Nephron progenitor cell (in vitro differentiated cells): ENCODE data around the gene ZBED1.
"Not testable (repeated sequence)": the region's sequence is repeated elsewhere in the genome, so short reads cannot be mapped to it uniquely, and the experiment has no call there.

Experiments
- DNase-seq: peaks from one replicate; pipeline ENCODE4 v3.0.0; 2021
- H3K27ac Mint-ChIP-seq: 2 replicates; pipeline ENCODE4 v1.8.0; 2021; ENCODE audit warnings: mild to moderate bottlenecking, moderate library complexity, mixed read lengths
- H3K27me3 Mint-ChIP-seq: 2 replicates; pipeline ENCODE4 v1.8.0; 2021; ENCODE audit warnings: mild to moderate bottlenecking, low read depth, mixed read lengths; ENCODE audit not compliant: poor library complexity
- H3K36me3 Mint-ChIP-seq: 2 replicates; pipeline ENCODE4 v1.8.0; 2021; ENCODE audit warnings: low read depth, mixed read lengths
- H3K4me1 Mint-ChIP-seq: 2 replicates; pipeline ENCODE4 v1.8.0; 2021; ENCODE audit warnings: mixed read lengths
- H3K4me3 Mint-ChIP-seq: 2 replicates; pipeline ENCODE4 v1.8.0; 2021; ENCODE audit warnings: mild to moderate bottlenecking, moderate library complexity, mixed read lengths
- H3K9me3 Mint-ChIP-seq: 2 replicates; pipeline ENCODE4 v1.8.0; 2021; ENCODE audit warnings: mild to moderate bottlenecking, moderate library complexity, mixed read lengths
- CTCF ChIP-seq: fragments of 200-600 bp; sonication (generic); IDR thresholded peaks from 2 replicates; pipeline ENCODE4 v1.5.0; 2021; ENCODE audit warnings: antibody characterized with exemption

The ZBED1 gene

GRCh38 chrX:2457289-2458133 is 43.3 kb downstream of the ZBED1 start:
- no peak for TF ChIP-seq CTCF
- Mint-ChIP-seq H3K27ac (no peak overlapping the region), H3K36me3 (peaks cover 23% of the 10 kb centered on the region), H3K4me1 (peaks cover 11% of the 10 kb centered on the region), H3K9me3 (peaks cover 16% of the 10 kb centered on the region), H3K27me3 (no peaks in the 10 kb centered on the region), H3K4me3 (no peak overlapping the region)
- no peak for DNase-seq

- not testable (repeated sequence) for H3K4me1 Mint-ChIP-seq, H3K4me3 Mint-ChIP-seq, H3K27me3 Mint-ChIP-seq, H3K27ac Mint-ChIP-seq, DNase-seq
- Mint-ChIP-seq H3K36me3 (peaks cover 33% of the 10 kb centered on the region), H3K9me3 (peaks cover 20% of the 10 kb centered on the region)
Measured at GRCh38 chrX:2456091-2456490, 44.7 kb downstream of the ZBED1 start.

GRCh38 chrX:2454620-2455019 is 46.2 kb downstream of the ZBED1 start:
- DNase-seq = not testable (repeated sequence)
- peaks cover 15% of the 10 kb centered on the region for H3K4me1 Mint-ChIP-seq
- H3K36me3 Mint-ChIP-seq = peaks cover 37% of the 10 kb centered on the region

GRCh38 chrX:2452799-2453198 is 48.0 kb downstream of the ZBED1 start:
- DNase-seq = no peak
- Mint-ChIP-seq H3K36me3 (peaks cover 46% of the 10 kb centered on the region), H3K4me1 (peaks cover 16% of the 10 kb centered on the region), H3K27me3 (no peaks in the 10 kb centered on the region), H3K27ac (no peak overlapping the region), H3K4me3 (no peak overlapping the region), H3K9me3 (peaks cover 18% of the 10 kb centered on the region)
- TF ChIP-seq CTCF = no peak

More at GRCh38 chrX:2454620-2455019, 46.2 kb downstream of the ZBED1 start:
- H3K4me3 Mint-ChIP-seq, H3K27me3 Mint-ChIP-seq, H3K27ac Mint-ChIP-seq: not testable (repeated sequence)
- H3K9me3 Mint-ChIP-seq = peaks cover 20% of the 10 kb centered on the region

GRCh38 chrX:2452317-2452784 is 48.4 kb downstream of the ZBED1 start:
- no peak for TF ChIP-seq CTCF
- Mint-ChIP-seq H3K27me3 (no peaks in the 10 kb centered on the region), H3K36me3 (peaks cover 47% of the 10 kb centered on the region), H3K4me1 (peaks cover 16% of the 10 kb centered on the region), H3K4me3 (no peak overlapping the region), H3K27ac (no peak overlapping the region), H3K9me3 (peaks cover 23% of the 10 kb centered on the region)
- DNase-seq = no peak

GRCh38 chrX:2451501-2452316 is 49.1 kb downstream of the ZBED1 start:
- peaks cover 16% of the 10 kb centered on the region for H3K4me1 Mint-ChIP-seq
- H3K4me3 Mint-ChIP-seq = no peak overlapping the region
- no peaks in the 10 kb centered on the region for H3K27me3 Mint-ChIP-seq
- peaks cover 48% of the 10 kb centered on the region for H3K36me3 Mint-ChIP-seq
- no peak for DNase-seq
- H3K9me3 Mint-ChIP-seq = peaks cover 29% of the 10 kb centered on the region
- no peak for TF ChIP-seq CTCF
- peak overlapping the region; percentile 56 for H3K27ac Mint-ChIP-seq
